Measurements from ENCODE around the gene OSBPL2. TPM values are rescaled to one million over a fixed set of nuclear protein-coding genes. Genes with fewer than 3 reads are reported as not detected.

The OSBPL2 gene
- total RNA-seq, 1 donor from 2014 or later = 29.2 TPM

GRCh38 chr20:62241506-62241905 lies 3.2 kb downstream of the OSBPL2 start:
- no peak overlapping the region for H3K27ac Mint-ChIP-seq
- H3K36me3 Mint-ChIP-seq (ENCODE audit: low read depth) = peaks cover 11% of the 10 kb centered on the region
- intact Hi-C loops (cut with micrococcal nuclease) = no loop called here
- no peak overlapping the region for H3K4me3 Mint-ChIP-seq
- no peaks in the 10 kb centered on the region for H3K27me3 Mint-ChIP-seq
- DNase-seq = no peak
- H3K4me1 Mint-ChIP-seq = peaks cover 26% of the 10 kb centered on the region
- H3K9me3 Mint-ChIP-seq = no peaks in the 10 kb centered on the region

GRCh38 chr20:62242176-62242575 lies 3.9 kb downstream of the OSBPL2 start:
- intact Hi-C loops (cut with micrococcal nuclease) = no loop called here
- DNase-seq = no peak
- no peaks in the 10 kb centered on the region for H3K9me3 Mint-ChIP-seq
- H3K27ac Mint-ChIP-seq = no peak overlapping the region
- peaks cover 11% of the 10 kb centered on the region for H3K36me3 Mint-ChIP-seq (ENCODE audit: low read depth)
- no peaks in the 10 kb centered on the region for H3K27me3 Mint-ChIP-seq
- H3K4me1 Mint-ChIP-seq = peaks cover 26% of the 10 kb centered on the region
- H3K4me3 Mint-ChIP-seq = no peak overlapping the region

GRCh38 chr20:62243106-62243505 lies 4.8 kb downstream of the OSBPL2 start:
- Mint-ChIP-seq H3K27me3 (no peaks in the 10 kb centered on the region), H3K4me3 (no peak overlapping the region), H3K36me3 (ENCODE audit: low read depth) (peaks cover 11% of the 10 kb centered on the region), H3K9me3 (no peaks in the 10 kb centered on the region), H3K4me1 (peaks cover 21% of the 10 kb centered on the region), H3K27ac (no peak overlapping the region)
- intact Hi-C loops (cut with micrococcal nuclease) = no loop called here
- no peak for DNase-seq

- Mint-ChIP-seq H3K36me3 (ENCODE audit: low read depth) (peaks cover 11% of the 10 kb centered on the region), H3K4me1 (peaks cover 21% of the 10 kb centered on the region), H3K27me3 (no peaks in the 10 kb centered on the region), H3K9me3 (no peaks in the 10 kb centered on the region), H3K4me3 (no peak overlapping the region), H3K27ac (no peak overlapping the region)
- no peak for DNase-seq
- intact Hi-C loops (cut with micrococcal nuclease) = no loop called here
These were observed 5.7 kb downstream of the OSBPL2 start for GRCh38 chr20:62243906-62244515.

GRCh38 chr20:62244644-62245108 lies 6.4 kb downstream of the OSBPL2 start:
- no peak overlapping the region for H3K27ac Mint-ChIP-seq
- H3K36me3 Mint-ChIP-seq (ENCODE audit: low read depth) = peaks cover 11% of the 10 kb centered on the region

GRCh38 chr20:62245911-62246280 lies 7.6 kb downstream of the OSBPL2 start:
- Mint-ChIP-seq H3K9me3 (no peaks in the 10 kb centered on the region), H3K4me3 (no peak overlapping the region), H3K4me1 (peaks cover 11% of the 10 kb centered on the region), H3K27me3 (no peaks in the 10 kb centered on the region), H3K36me3 (ENCODE audit: low read depth) (peaks cover 9% of the 10 kb centered on the region), H3K27ac (no peak overlapping the region)
- DNase-seq = no peak
- intact Hi-C loops (cut with micrococcal nuclease) = no loop called here

More at GRCh38 chr20:62244644-62245108, 6.4 kb downstream of the OSBPL2 start:
- Mint-ChIP-seq H3K4me1 (peaks cover 16% of the 10 kb centered on the region), H3K27me3 (no peaks in the 10 kb centered on the region), H3K9me3 (no peaks in the 10 kb centered on the region), H3K4me3 (no peak overlapping the region)
- intact Hi-C loops (cut with micrococcal nuclease) = no loop called here
- no peak for DNase-seq

- intact Hi-C loops (cut with micrococcal nuclease) = no loop called here
- H3K27me3 Mint-ChIP-seq = no peaks in the 10 kb centered on the region
- DNase-seq = no peak
- peaks cover 8% of the 10 kb centered on the region for H3K36me3 Mint-ChIP-seq (ENCODE audit: low read depth)
- H3K4me3 Mint-ChIP-seq = no peak overlapping the region
- H3K9me3 Mint-ChIP-seq = no peaks in the 10 kb centered on the region
- H3K27ac Mint-ChIP-seq = no peak overlapping the region
- H3K4me1 Mint-ChIP-seq = peaks cover 10% of the 10 kb centered on the region
These were observed 8.1 kb downstream of the OSBPL2 start for GRCh38 chr20:62246431-62246830.

- Mint-ChIP-seq H3K27me3 (no peaks in the 10 kb centered on the region), H3K9me3 (no peaks in the 10 kb centered on the region), H3K4me3 (no peak overlapping the region), H3K36me3 (ENCODE audit: low read depth) (peaks cover 4% of the 10 kb centered on the region), H3K4me1 (peaks cover 4% of the 10 kb centered on the region), H3K27ac (no peak overlapping the region)
- intact Hi-C loops (cut with micrococcal nuclease) = no loop called here
- DNase-seq = no peak
These were observed 8.7 kb downstream of the OSBPL2 start for GRCh38 chr20:62246872-62247652.

GRCh38 chr20:62248890-62249560 lies 10.7 kb downstream of the OSBPL2 start:
- H3K4me1 Mint-ChIP-seq = peaks cover 2% of the 10 kb centered on the region
- no peaks in the 10 kb centered on the region for H3K27me3 Mint-ChIP-seq
- H3K36me3 Mint-ChIP-seq (ENCODE audit: low read depth) = no peaks in the 10 kb centered on the region
- H3K9me3 Mint-ChIP-seq = no peaks in the 10 kb centered on the region
- H3K4me3 Mint-ChIP-seq = no peak overlapping the region
- no peak for DNase-seq
- intact Hi-C loops (cut with micrococcal nuclease) = no loop called here
- H3K27ac Mint-ChIP-seq = no peak overlapping the region

GRCh38 chr20:62252342-62252966 lies 14.1 kb downstream of the OSBPL2 start:
- no peaks in the 10 kb centered on the region for H3K9me3 Mint-ChIP-seq
- DNase-seq = no peak
- no peaks in the 10 kb centered on the region for H3K27me3 Mint-ChIP-seq
- H3K36me3 Mint-ChIP-seq (ENCODE audit: low read depth) = peaks cover 3% of the 10 kb centered on the region
- no peak overlapping the region for H3K4me3 Mint-ChIP-seq
- intact Hi-C loops (cut with micrococcal nuclease) = no loop called here
- H3K27ac Mint-ChIP-seq = no peak overlapping the region
- H3K4me1 Mint-ChIP-seq = peaks cover 2% of the 10 kb centered on the region

GRCh38 chr20:62253398-62253797 lies 15.1 kb downstream of the OSBPL2 start:
- intact Hi-C loops (cut with micrococcal nuclease) = no loop called here
- Mint-ChIP-seq H3K36me3 (ENCODE audit: low read depth) (peaks cover 3% of the 10 kb centered on the region), H3K4me1 (peaks cover 2% of the 10 kb centered on the region), H3K4me3 (no peak overlapping the region), H3K27ac (no peak overlapping the region), H3K27me3 (no peaks in the 10 kb centered on the region), H3K9me3 (no peaks in the 10 kb centered on the region)
- DNase-seq = no peak

GRCh38 chr20:62254021-62254724 lies 15.9 kb downstream of the OSBPL2 start:
- Mint-ChIP-seq H3K36me3 (ENCODE audit: low read depth) (peaks cover 3% of the 10 kb centered on the region), H3K4me1 (peaks cover 2% of the 10 kb centered on the region), H3K27ac (no peak overlapping the region), H3K4me3 (no peak overlapping the region), H3K9me3 (no peaks in the 10 kb centered on the region), H3K27me3 (no peaks in the 10 kb centered on the region)
- no peak for DNase-seq
- intact Hi-C loops (cut with micrococcal nuclease) = no loop called here

- H3K9me3 Mint-ChIP-seq = no peaks in the 10 kb centered on the region
- DNase-seq = no peak
- H3K36me3 Mint-ChIP-seq (ENCODE audit: low read depth) = peaks cover 8% of the 10 kb centered on the region
- no peak overlapping the region for H3K27ac Mint-ChIP-seq
- no peak overlapping the region for H3K4me3 Mint-ChIP-seq
- H3K4me1 Mint-ChIP-seq = peaks cover 2% of the 10 kb centered on the region
- intact Hi-C loops (cut with micrococcal nuclease) = no loop called here
- H3K27me3 Mint-ChIP-seq = no peaks in the 10 kb centered on the region
These were observed 17.7 kb downstream of the OSBPL2 start for GRCh38 chr20:62255976-62256375.

Measured in activated CD4-positive, alpha-beta T cell treated with anti-CD3 and anti-CD28 coated beads, Interleukin-2, amount 10 ng/mL, durations not matched to agents 24 days and 14 days (primary cell).